HL-60 (cell line): Measurements from ENCODE around the gene DENND1B.

Experiments used
- CTCF ChIP-seq: IDR thresholded peaks from one replicate; pipeline ENCODE4 v1.5.1; 2011; ENCODE audit warnings: low read length, control low read depth, inconsistent platforms; ENCODE audit not compliant: insufficient read depth
- POLR2AphosphoS5 ChIP-seq: IDR thresholded peaks from 2 replicates; pipeline ENCODE4 v1.6.1; 2012; ENCODE audit warnings: low read depth

- TF ChIP-seq CTCF: no peak
- no peak for TF ChIP-seq POLR2AphosphoS5
Measured at GRCh38 chr1:197683280-197683679, 92.0 kb downstream of the DENND1B start.
